Activated CD8-positive, alpha-beta memory T cell treated with anti-CD3 and anti-CD28 coated beads, Interleukin-2, amount 50 U/mL, for 1 hour (primary cell): ENCODE measurements around the gene NAALADL2.

Source experiments
- DNase-seq: peaks from one replicate; pipeline ENCODE4 v3.0.0-alpha.2; 2020; ENCODE audit errors: extremely low read depth

NAALADL2 gene

DNA sequence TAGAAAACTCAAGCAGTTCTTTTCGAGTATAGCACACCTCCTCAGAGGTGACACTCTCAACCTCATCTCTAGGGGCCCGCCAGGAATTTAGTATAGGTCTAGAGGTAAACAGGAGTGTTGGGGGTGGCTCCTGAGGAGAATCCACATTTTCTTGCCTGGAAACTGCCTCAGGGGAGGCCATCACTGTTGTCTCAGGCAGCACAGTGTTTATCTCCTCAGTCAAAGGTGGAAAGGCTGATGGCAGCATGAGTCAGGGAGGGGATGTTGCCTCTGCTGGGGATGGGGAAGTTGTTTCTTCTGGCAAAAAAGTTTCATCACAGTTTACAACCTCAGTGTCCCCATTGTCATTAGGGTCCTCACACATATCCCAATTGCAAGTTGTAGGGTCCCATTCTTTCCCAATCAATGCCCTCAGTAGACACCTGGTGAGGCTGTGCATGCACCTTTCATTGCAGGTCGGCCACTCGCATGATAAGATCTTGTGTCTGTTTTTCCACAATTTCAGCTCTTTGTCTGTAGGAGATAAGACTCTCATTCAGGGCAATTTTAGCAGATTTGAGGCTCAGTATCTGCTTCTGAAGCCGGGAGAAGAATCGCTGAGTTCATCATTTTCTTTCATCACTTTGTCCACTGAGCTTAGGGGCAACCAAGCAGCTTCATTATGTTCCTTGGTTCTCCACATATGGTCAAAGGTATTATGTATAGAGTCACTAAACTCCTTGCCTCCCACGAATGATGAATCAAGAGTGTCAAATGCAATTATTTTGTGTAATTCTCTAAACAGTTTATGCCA is 25.8 kb downstream of the NAALADL2 start:
- DNase-seq = no peak

DNA sequence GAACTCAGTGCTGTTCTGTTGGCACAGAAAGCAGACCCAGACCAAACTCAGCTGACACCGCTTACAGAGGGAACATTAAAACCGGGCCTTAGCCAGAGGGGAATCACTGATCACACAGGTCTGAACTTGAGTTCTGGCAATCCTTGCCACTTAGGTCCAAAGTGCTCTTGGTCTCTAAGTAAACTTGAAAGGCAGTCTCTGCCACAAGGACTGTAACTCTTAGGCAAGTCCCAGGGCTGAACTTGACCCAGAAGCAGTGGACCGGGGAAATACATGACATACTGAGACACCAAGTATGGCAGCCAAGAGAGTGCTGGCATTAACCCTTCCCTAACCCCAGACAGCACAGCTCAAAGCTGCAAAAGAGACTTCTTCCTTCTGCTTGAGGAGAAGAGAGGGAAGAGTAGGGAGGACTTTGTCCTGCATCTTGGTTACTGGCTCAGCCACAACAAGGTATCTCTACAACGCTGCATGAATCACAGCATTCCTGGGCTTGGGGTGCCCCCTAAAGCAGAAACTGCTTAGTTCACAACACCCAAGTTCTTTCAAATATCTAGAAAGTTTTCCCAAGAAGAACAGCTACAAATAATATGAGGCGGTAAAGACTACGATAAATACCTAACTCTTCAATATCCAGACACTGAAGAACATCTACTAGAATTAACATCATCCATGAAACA is 32.5 kb downstream of the NAALADL2 start:
- DNase-seq = no peak

DNA sequence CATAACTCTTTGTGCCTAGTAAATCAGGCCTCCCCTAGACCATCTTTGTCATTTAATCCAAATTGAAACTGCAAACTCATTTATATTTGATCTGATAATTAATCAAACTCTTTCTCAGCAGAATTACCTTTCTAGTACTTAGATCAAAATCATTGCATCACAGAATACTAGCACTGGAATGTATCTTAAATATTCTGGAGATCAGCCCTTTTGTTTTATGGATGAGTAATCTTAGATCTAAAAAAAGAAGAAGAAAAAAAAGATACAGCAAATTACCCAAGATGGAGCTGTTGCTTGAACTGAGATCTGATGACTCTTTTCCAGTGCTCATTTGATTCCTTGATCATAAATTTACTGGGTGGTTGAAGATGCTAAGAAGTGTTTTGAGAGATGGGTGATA is 47.9 kb downstream of the NAALADL2 start:
- DNase-seq = no peak

DNA sequence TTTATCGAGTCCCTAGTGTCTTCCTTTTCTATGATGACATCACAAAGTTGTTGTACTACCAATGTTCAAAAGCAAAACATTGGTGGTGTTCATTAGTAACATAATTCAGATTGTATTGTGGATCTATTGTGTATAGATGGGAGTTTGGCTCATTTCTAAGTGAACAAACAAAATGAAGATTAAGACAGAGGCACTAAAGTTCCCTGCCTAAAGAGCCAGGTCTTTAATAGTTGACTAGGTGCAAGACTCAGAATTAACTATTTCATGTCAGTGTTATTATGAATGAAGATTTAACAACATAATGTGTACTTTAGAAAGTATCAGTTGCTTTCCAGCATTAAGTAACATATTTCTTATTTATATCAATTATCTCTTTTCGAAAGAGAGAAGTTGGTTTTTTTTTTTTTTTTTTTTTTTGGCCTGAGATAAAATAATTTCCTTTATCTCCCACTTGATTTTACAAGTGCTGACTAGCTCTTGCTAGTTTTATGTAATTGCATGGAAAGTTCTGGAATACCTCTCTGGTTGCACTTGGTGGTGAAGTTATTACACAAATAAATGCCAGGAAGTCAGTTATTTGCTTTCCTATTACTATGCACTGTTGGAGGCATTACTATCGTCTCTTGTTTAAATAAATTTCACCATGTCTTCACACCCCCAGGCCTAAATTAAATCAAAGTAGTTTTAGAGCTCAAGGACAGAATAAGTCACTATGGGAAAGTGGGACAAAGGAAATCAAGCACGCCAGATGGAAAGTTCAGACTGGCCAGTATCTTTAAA is 48.7 kb downstream of the NAALADL2 start:
- DNase-seq = no peak

DNA sequence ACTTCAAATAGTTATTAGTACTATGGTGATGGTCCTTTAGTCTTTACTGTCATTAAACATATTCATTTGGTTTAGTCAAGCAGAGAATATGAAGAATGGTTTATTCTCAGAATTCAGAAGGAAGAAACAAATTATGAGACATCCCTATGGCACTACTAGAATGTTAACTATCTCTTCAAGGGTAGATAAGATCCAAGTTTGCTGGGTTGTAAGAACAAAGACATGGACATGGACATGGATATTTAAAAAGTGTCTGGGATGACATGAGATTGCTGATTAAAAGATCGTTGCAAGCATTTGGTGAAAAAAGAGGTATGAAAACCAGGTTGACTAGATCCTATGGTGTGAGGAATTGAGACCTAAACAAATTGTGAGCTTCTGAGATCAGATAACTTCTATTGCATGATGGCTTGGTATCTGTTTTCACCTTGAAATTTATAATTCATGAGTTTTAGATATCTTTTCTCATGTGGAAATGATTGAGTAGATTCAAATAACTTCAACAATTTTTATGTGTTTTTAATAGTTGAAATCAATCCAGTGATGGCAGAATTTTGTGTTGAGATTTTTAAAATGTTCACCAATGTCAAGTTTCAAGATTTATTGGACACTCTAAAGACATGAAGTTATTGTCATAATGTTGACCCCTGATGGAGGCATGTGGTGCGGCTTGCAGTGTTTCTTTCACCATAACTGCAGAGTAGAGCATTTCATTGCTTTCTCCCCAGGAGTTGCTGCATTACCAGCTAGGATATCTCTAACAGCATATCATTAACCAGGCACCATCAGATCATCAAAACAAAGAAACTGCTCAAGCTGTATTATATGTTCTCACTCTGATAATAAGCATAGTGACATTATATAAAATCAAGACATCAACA is 72.6 kb downstream of the NAALADL2 start:
- DNase-seq = no peak

DNA sequence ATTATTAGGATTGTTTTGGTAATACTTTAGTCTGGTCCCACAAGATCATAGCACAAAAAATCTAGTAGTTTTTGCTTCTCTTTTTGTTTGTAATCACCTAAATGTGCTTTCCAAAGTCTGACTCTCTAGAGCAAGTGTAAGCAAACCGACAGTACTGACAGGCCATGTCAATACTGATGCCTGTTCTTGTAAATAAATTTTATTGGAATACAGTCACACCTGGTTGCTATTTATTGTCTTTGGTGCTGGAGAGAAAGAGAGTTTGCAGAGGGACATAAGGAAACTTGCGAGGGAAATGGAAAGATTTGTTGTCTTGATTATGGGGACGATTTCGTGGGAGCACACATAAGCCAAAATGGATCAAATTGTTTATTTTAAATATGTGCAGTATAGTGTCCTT is 77.5 kb downstream of the NAALADL2 start:
- DNase-seq = no peak

DNA sequence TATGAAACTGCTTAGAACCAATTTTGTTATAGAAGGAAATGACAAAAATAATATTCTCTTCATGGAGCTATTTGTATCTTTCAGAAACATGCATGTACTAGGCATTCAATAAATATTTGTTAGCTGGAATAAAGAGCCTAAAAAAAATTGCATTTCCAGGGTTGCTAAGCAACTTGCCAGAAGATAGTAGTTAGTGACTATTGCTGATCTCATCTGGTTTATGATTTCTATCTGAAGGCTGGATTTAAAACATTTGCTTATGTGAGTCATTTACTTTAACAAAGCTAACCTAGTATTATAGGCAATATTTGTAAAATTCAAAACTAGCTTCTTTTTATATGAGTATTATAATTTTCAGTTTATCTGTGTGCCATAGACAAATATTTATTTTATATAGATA is 78.3 kb downstream of the NAALADL2 start:
- no peak for DNase-seq

DNA sequence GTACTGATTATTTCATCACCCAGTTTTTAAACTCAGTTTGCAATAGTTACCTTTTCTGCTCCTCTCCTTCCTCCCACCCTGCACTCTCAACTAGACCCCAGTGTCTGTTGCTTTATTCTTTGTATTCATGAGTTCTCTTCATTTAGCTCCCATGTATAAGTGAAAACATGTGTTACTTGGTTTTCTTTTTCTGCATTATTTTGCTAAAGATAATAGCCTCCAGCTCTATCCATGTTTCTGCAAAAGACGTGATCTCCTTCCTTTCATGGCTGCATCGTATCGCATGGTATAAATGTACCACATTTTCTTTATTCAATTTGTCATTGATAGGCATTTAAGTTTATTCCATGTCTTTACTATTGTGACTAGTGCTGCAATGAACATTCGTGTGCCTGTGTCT is 79.0 kb downstream of the NAALADL2 start:
- no peak for DNase-seq

DNA sequence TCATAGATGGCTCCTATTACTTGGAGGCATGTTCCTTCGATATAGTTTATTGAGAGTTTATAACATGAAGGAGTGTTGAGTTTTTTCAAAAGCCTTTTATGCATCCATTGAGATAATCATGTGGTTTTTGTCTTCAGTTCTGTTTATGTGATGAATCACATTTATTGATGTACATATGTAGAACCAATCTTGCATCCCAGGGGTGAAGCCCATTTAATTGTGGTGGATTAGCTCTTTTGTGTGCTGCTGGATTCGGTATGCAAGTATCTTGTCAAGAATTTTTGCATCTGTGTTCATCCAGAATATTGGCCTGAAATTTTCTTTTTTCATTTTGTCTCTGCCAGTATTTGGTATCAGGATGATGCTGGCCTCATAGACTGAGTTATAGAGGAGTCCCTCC is 81.0 kb downstream of the NAALADL2 start:
- DNase-seq = no peak

DNA sequence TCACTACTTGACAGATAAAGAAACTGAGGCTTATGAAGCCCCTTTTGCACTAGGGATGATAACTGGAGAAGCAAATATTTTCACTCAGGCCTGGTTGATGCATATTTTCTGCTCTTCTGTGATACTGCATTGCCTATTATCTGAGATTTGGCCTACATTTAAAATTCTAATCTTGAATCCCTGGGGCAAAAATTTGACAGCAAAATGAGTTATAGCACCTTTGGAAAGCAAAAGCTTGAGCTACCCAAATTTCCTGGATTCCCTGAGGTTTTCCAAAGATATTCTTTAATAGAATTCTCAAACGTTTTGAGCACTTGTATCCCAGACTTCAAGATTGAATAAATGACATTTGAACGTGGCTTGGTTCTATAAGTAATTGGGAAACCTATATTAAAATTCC is 86.1 kb downstream of the NAALADL2 start:
- DNase-seq = no peak

DNA sequence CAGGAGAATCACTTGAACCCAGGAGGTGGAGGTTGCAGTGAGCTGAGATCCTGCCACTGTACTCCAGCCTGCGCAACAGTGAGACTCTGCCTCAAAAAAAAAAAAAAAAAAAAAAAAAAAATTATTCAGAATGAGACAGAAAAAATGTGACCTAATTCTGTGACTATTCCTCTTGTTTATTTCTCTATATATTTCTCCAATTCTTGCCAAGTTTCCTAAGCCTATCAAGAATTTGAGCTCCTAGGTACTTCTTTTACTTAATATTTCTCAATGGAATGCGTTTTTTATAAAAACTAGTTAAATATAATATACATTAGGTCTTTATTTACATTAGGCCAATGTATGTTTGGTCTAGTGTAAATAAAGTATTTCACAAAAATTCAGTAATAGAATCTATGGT is 86.8 kb downstream of the NAALADL2 start:
- DNase-seq = no peak

DNA sequence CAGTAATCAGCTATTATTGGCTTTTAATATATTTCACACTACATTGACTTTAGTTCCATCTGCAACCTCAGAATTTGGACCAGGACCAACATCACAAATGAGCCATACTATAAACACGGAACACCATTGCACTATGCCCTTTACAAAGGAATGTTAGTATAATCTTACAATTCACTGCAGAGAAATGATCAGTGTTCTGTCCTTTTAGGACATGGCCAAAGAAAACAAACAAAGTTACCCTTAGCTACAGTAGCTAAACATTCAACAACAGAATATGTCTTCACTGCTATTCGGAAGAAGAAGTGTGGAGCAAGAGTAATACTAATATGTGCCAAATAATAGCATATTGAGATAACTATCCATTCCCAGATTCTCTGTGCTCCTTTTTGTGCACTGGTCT is 90.4 kb downstream of the NAALADL2 start:
- no peak for DNase-seq

DNA sequence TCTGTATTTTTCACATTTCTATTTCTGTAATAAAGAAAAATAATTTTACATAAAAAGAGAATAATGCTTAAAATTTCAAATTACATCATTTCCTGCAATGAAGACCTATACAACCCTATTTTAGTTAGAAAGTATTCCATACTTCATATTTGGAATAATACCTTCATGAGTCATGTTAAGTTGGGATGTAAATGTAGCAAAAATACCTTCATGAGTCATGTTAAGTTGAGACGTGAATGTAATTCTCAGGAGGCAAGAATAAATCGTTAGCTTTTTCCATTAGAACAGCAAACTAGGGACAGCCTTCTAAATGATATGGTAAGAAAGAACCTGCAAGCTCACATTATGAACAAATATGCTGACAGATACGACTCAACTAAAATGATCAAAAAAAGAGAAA is 91.9 kb downstream of the NAALADL2 start:
- no peak for DNase-seq

DNA sequence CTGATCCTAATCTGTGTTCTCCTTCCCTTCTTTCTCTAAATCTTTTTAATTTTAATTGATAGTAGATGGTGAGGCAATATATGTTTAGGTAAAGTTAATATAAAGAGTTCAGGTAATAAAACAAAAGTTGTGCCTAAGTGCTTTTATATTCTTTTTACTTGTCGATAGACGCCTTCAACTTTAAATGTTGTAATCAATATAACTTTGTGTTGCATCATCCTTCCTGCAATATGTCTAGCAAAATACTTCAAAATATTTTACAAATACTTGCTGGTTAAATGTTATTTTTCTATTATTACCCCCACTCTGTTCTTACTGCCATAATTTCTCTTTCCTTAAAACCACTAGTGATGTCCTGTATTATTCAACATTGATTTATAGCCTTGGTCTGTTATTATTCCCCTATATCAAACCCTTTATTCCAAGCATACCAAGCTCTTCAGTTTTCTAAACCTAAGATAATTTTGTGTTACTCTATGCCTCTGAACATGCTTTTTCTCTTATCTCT is 92.4 kb downstream of the NAALADL2 start:
- DNase-seq = no peak

DNA sequence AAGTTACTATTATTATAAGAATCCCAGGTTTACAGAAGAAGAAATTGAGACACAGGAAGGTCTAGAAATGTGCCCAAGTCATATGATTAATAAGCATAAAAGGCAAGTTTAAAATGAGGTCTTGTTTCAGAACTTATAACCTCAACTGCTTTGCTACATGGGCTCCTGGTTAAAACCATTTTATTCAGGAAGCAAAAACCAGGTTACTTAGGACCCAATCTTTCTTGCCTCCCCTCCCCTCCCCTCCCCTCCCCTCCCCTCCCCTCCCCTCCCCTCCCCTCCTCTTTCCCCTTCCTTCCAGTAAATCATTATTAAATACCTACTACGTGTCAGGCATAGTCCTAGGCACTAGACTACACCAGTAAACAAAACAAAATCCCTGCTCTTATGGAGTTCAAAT is 93.9 kb downstream of the NAALADL2 start:
- no peak for DNase-seq

DNA sequence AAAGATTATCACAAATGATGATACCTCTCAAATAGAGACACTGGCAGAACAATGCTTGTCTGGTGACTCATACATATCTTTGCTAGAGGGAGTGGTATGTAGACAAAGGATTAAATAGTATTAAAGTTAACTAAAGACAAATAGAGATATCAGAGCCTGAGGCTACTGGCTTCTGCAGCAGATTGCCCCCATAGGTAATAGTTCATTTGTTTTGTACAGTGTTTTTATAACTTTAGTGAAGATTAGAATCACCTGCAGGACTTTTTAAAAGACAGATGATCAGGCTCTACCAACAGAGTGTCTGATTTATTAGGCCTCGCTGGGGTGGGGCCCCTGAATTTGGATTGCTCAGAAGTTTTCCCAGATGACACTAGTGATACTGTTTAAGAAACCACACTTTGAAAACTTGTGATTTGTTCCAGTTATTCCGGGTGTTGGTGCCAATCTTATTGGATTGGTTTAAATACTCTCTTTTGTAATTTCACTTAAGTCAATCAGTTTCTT is 96.4 kb downstream of the NAALADL2 start:
- DNase-seq = no peak

DNA sequence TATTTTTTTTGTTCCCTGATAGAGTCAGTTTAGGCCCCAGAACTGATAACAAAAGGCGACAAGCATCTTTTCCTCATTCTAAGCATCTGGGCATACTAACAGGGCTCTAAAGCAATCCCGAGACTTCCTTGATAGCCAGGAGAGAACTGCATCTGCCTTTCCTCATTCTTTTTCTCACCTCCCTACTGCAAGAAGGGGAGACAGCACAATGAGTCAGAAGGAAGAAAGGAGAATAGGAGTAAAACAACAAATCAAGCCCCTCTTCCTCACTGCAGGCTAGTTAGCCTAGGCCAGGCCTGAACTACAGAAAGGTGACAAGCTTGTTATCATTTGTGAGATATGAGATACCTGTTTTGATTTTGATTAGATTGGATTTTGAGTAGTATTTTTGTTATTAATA is 97.9 kb downstream of the NAALADL2 start:
- DNase-seq = no peak

DNA sequence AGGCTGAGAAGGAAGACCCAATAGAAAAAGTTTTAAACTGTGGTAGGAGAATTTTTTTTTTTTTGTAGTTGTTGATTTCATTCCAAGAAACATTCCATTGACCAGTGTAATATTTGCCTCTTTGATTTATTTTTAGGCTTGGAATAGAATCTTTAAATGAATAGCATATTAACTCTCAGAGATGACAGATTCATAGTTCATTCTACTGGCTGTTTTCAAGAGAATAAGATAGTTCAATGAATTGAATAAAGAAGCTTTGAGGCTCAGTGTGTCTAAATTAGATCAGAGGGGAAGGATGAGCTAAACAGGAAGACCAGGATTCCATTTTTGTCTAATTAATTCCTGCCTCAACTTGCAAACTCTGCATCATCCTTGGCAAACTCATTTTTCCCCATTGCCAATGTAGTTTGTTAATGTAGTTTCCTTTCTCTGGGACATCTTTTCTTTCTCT is 98.4 kb downstream of the NAALADL2 start:
- no peak for DNase-seq

DNA sequence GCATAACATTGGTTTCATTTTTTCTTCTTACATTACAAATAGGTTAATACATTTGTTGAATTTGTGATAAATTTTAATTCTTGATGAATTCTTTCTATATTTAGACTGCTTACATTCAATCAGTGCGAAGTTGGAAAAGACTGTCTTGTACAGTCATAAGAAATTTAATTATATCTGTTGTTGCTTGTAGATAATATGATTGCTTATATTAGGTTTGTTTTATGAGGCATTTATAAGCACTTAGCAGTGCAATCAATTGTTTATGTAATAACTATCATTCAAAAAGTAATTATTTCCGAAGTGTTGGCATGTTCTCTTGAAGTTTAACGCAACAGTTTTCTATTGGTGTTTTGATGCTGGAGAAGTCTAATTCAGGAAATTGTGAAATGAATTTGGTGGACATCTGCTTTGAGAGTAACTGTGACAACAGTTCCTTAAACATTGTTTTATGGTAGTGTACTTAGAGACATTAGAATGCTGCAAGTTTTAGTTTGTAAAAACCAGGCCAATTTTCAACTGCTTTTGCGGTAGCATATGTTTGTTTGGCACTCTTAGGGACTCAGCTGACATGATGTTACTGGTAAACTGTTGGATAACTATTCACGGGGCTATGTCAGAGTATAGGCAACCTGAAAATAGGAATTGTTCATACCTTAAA is 99.7 kb downstream of the NAALADL2 start:
- DNase-seq = no peak

DNA sequence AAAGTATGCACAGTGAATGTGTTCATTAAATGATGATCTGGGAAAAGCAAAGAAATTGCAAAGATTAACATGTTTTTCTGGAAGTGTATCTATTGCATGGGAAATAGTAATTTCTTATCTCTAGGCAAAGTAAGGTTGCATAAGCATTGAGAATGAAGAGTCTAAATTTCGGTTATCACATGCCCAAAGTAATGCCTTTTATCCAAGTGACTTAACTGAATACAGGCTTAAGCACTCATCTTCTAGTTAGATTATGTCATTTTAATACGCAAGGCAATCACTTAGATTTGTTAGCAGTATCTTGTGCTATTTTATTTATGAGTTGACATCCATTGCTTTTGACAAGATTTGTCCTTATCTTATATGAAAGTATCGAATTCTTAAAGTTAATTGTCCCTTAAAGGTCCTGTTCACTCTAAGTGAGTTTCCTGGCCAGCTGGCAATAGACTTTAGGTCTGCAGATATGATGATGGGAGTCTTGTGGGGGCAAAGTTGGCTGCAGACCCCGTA is 100.5 kb downstream of the NAALADL2 start:
- DNase-seq = no peak

DNA sequence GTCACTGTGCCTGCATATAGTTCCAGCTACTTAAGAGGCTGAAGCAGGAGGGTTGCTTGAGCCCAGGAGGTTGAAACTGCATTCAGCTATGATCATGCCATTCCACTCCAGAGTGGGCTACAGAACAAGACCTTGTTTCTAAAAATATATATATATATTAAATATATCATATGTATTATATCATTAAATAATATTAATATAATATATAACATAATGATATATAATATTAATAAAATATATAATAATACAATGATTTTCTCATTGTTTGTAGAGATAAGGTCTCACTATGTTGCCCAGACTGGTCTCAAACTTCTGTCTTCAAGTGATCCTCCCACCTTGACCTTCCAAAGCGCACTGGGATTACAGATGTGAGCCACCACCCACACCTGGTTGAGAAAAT is 101.8 kb downstream of the NAALADL2 start:
- no peak for DNase-seq
